ENCODE data around the gene JUP. TPM values are rescaled to one million over a fixed set of nuclear protein-coding genes. Genes with fewer than 3 reads are reported as not detected.

Gene JUP
- total and polyA plus RNA-seq, 4 experiments from 2014 or later = 0.15 to 0.69 TPM; not detected in 2

GRCh38 chr17:41785091-41785858 lies 1.2 kb downstream of the JUP start:
- H3K4me3 ChIP-seq (ENCODE audit: low read length in 2 of 2) = peak overlapping the region in 1 of 2 donors; percentile 32
- H3K4me1 ChIP-seq (ENCODE audit: insufficient read depth, low read length) = peaks cover 18% of the 10 kb centered on the region
- DNase-seq = no peak
- POLR2A ChIA-PET (ENCODE audit: partially characterized antibody) = interaction anchor here (0.9 kb wide), 1 partner anchor 15 kb away, joined by 3 read pairs; no protein-coding TSS in a partner anchor
- CTCF ChIA-PET (ENCODE audit: partially characterized antibody) = interaction anchor here (1.6 to 2.8 kb wide), 3 partner anchors 11 to 122 kb away, joined by 4 to 9 read pairs (median 6); partner anchors contain the start of gene P3H4
- H3K27ac ChIP-seq (ENCODE audit: low read depth, low read length) = no peak overlapping the region
- peaks cover 11 to 29% of the 10 kb centered on the region in 2 donors for H3K27me3 Mint-ChIP-seq
- H3K4me3 Mint-ChIP-seq = peak overlapping the region; percentile 46 to 78 (median 68)
- peaks cover 0 to 3% (median 0%) of the 10 kb centered on the region in 8 donors for H3K9me3 Mint-ChIP-seq
- intact Hi-C loops (cut with micrococcal nuclease) = no loop called here
- H3K9me3 ChIP-seq (ENCODE audit: control insufficient read depth in 1 of 2, low read length in 2 of 2) = no peaks in the 10 kb centered on the region
- no peaks in the 10 kb centered on the region for H3K36me3 ChIP-seq (ENCODE audit: insufficient read depth, low read length)
- H3K27ac Mint-ChIP-seq = peak overlapping the region in 1 of 7 donors; percentile 74
- H3K27me3 ChIP-seq (ENCODE audit: insufficient read depth, low read length) = peaks cover 21% of the 10 kb centered on the region
- H3K4me1 Mint-ChIP-seq = peaks cover 8 to 32% (median 15%) of the 10 kb centered on the region in 4 donors
- H3K36me3 Mint-ChIP-seq = no peaks in the 10 kb centered on the region

DNA sequence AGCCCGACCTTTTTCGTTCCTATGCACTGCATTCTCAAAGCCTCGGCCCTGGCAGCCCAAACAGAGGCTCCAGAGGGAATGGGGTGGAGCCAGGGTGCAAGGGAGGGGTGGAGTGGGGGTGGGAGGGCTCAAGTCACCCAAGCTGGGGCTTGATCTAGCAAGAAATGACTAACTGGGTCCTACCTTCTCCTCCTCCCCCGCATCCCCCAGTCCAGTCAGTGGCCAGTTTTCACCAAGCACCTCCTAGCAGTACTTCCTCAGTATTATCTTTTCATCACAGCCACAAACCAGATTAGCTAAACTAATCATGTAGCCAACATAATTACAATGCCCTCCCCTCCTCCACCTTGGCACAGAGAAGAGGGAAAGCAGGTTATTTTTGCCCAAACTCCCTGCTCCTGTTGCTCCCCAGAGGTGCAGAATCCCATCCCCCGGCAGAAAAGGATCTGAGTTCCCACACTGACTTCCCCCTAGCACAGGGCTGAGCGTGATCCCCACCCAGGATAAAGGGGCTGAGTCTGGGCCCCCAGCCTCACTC lies 2.2 kb downstream of the JUP start:
- Histone ChIP-seq H3K27ac (ENCODE audit: low read depth, low read length) (no peak overlapping the region), H3K9me3 (ENCODE audit: control insufficient read depth in 1 of 2, low read length in 2 of 2) (no peaks in the 10 kb centered on the region), H3K4me1 (ENCODE audit: insufficient read depth, low read length) (peaks cover 18% of the 10 kb centered on the region), H3K36me3 (ENCODE audit: insufficient read depth, low read length) (no peaks in the 10 kb centered on the region), H3K27me3 (ENCODE audit: insufficient read depth, low read length) (peaks cover 21% of the 10 kb centered on the region), H3K4me3 (ENCODE audit: low read length in 2 of 2) (no peak overlapping the region)
- ChIA-PET CTCF (ENCODE audit: partially characterized antibody) (no interaction called here), POLR2A (ENCODE audit: partially characterized antibody) (no interaction called here)
- peaks cover 0 to 3% (median 0%) of the 10 kb centered on the region in 8 donors for H3K9me3 Mint-ChIP-seq
- H3K4me3 Mint-ChIP-seq = peak overlapping the region in 3 of 8 donors; percentile 24 to 41 (median 25)
- peaks cover 8 to 32% (median 12%) of the 10 kb centered on the region in 4 donors for H3K4me1 Mint-ChIP-seq
- DNase-seq = no peak
- H3K36me3 Mint-ChIP-seq = no peaks in the 10 kb centered on the region
- H3K27me3 Mint-ChIP-seq = peaks cover 8 to 29% of the 10 kb centered on the region in 2 donors
- H3K27ac Mint-ChIP-seq = no peak overlapping the region
- intact Hi-C loops (cut with micrococcal nuclease) = no loop called here

DNA sequence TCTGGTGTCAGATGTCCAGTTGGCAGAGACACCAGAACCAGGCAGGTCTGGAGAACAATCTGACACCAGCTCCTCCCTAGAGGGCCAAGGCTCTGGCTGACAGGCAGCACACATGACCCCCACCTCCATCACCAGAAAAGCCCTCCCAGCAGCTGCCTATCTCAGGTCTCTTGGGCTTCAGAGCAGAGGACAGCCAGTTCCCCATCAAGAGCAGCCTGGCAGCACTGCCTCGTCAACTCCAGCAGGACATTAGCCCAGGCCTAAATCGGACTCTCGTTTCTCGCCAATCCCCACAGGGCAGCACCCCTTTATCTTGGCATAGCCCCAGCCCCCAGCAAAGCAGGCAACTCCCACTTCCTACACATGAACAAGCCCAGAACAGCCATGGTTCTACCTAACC lies 4.4 kb downstream of the JUP start:
- H3K4me1 ChIP-seq (ENCODE audit: insufficient read depth, low read length) = peaks cover 18% of the 10 kb centered on the region
- no peak overlapping the region for H3K27ac ChIP-seq (ENCODE audit: low read depth, low read length)
- ChIA-PET POLR2A (ENCODE audit: partially characterized antibody) (no interaction called here), CTCF (ENCODE audit: partially characterized antibody) (no interaction called here)
- no peak overlapping the region for H3K27ac Mint-ChIP-seq
- H3K36me3 Mint-ChIP-seq = no peaks in the 10 kb centered on the region
- intact Hi-C loops (cut with micrococcal nuclease) = no loop called here
- H3K9me3 Mint-ChIP-seq = peaks cover 0 to 3% (median 0%) of the 10 kb centered on the region in 8 donors
- no peak overlapping the region for H3K4me3 ChIP-seq (ENCODE audit: low read length in 2 of 2)
- peaks cover 8 to 29% of the 10 kb centered on the region in 2 donors for H3K27me3 Mint-ChIP-seq
- peaks cover 21% of the 10 kb centered on the region for H3K27me3 ChIP-seq (ENCODE audit: insufficient read depth, low read length)
- H3K9me3 ChIP-seq (ENCODE audit: control insufficient read depth in 1 of 2, low read length in 2 of 2) = no peaks in the 10 kb centered on the region
- H3K4me3 Mint-ChIP-seq = peak overlapping the region in 1 of 8 donors; percentile 34
- DNase-seq = no peak
- H3K4me1 Mint-ChIP-seq = peaks cover 3 to 14% (median 9%) of the 10 kb centered on the region in 4 donors
- H3K36me3 ChIP-seq (ENCODE audit: insufficient read depth, low read length) = no peaks in the 10 kb centered on the region

GRCh38 chr17:41781404-41782110 lies 5.0 kb downstream of the JUP start:
- H3K4me3 ChIP-seq (ENCODE audit: low read length in 2 of 2) = no peak overlapping the region
- Mint-ChIP-seq H3K4me1 (peaks cover 1 to 9% (median 4%) of the 10 kb centered on the region in 4 donors), H3K36me3 (no peaks in the 10 kb centered on the region), H3K4me3 (no peak overlapping the region), H3K27ac (no peak overlapping the region), H3K27me3 (peaks cover 8 to 24% of the 10 kb centered on the region in 2 donors), H3K9me3 (peaks cover 0 to 1% (median 0%) of the 10 kb centered on the region in 8 donors)
- intact Hi-C loops (cut with micrococcal nuclease) = no loop called here
- POLR2A ChIA-PET (ENCODE audit: partially characterized antibody) = no interaction called here
- no peaks in the 10 kb centered on the region for H3K36me3 ChIP-seq (ENCODE audit: insufficient read depth, low read length)
- peaks cover 13% of the 10 kb centered on the region for H3K4me1 ChIP-seq (ENCODE audit: insufficient read depth, low read length)
- CTCF ChIA-PET (ENCODE audit: partially characterized antibody) = no interaction called here
- no peak for DNase-seq
- no peaks in the 10 kb centered on the region for H3K9me3 ChIP-seq (ENCODE audit: control insufficient read depth in 1 of 2, low read length in 2 of 2)
- H3K27ac ChIP-seq (ENCODE audit: low read depth, low read length) = no peak overlapping the region
- H3K27me3 ChIP-seq (ENCODE audit: insufficient read depth, low read length) = peaks cover 21% of the 10 kb centered on the region

- H3K36me3 ChIP-seq (ENCODE audit: insufficient read depth, low read length) = no peaks in the 10 kb centered on the region
- intact Hi-C loops (cut with micrococcal nuclease) = no loop called here
- POLR2A ChIA-PET (ENCODE audit: partially characterized antibody) = no interaction called here
- no peaks in the 10 kb centered on the region for H3K4me1 ChIP-seq (ENCODE audit: insufficient read depth, low read length)
- no peak overlapping the region for H3K4me3 ChIP-seq (ENCODE audit: low read length in 2 of 2)
- CTCF ChIA-PET (ENCODE audit: partially characterized antibody) = no interaction called here
- H3K4me3 Mint-ChIP-seq = no peak overlapping the region
- no peaks in the 10 kb centered on the region for H3K36me3 Mint-ChIP-seq
- peaks cover 0 to 1% (median 0%) of the 10 kb centered on the region in 8 donors for H3K9me3 Mint-ChIP-seq
- peaks cover 6 to 22% of the 10 kb centered on the region in 2 donors for H3K27me3 Mint-ChIP-seq
- DNase-seq = no peak
- H3K9me3 ChIP-seq (ENCODE audit: control insufficient read depth in 1 of 2, low read length in 2 of 2) = no peaks in the 10 kb centered on the region
- no peak overlapping the region for H3K27ac ChIP-seq (ENCODE audit: low read depth, low read length)
- peaks cover 0 to 6% (median under 1%) of the 10 kb centered on the region in 4 donors for H3K4me1 Mint-ChIP-seq
- H3K27ac Mint-ChIP-seq = no peak overlapping the region
- H3K27me3 ChIP-seq (ENCODE audit: insufficient read depth, low read length) = peaks cover 11% of the 10 kb centered on the region
These were observed 6.6 kb downstream of the JUP start for GRCh38 chr17:41779954-41780353.

- intact Hi-C loops (cut with micrococcal nuclease) = no loop called here
- Mint-ChIP-seq H3K9me3 (peaks cover 0 to 1% (median 0%) of the 10 kb centered on the region in 8 donors), H3K36me3 (no peaks in the 10 kb centered on the region), H3K4me3 (no peak overlapping the region), H3K27me3 (peaks cover 0 to 15% of the 10 kb centered on the region in 2 donors), H3K4me1 (no peaks in the 10 kb centered on the region), H3K27ac (no peak overlapping the region)
- no peaks in the 10 kb centered on the region for H3K4me1 ChIP-seq (ENCODE audit: insufficient read depth, low read length)
- H3K36me3 ChIP-seq (ENCODE audit: insufficient read depth, low read length) = no peaks in the 10 kb centered on the region
- H3K27ac ChIP-seq (ENCODE audit: low read depth, low read length) = no peak overlapping the region
- no peaks in the 10 kb centered on the region for H3K9me3 ChIP-seq (ENCODE audit: control insufficient read depth in 1 of 2, low read length in 2 of 2)
- ChIA-PET POLR2A (ENCODE audit: partially characterized antibody) (no interaction called here), CTCF (ENCODE audit: partially characterized antibody) (interaction anchor here (1.1 to 1.3 kb wide), 2 partner anchors 9 to 12 kb away, joined by 3 read pairs; partner anchors contain the start of gene JUP)
- no peaks in the 10 kb centered on the region for H3K27me3 ChIP-seq (ENCODE audit: insufficient read depth, low read length)
- H3K4me3 ChIP-seq (ENCODE audit: low read length in 2 of 2) = no peak overlapping the region
- no peak for DNase-seq
These were observed 8.8 kb downstream of the JUP start for GRCh38 chr17:41777574-41778188.
